Muscle of leg (tissue), 16 donors: ENCODE data around the gene POU5F1. TPM values are rescaled to one million over a fixed set of nuclear protein-coding genes. Genes with fewer than 3 reads are reported as not detected.
"Not testable (repeated sequence)": the region's sequence is repeated elsewhere in the genome, so short reads cannot be mapped to it uniquely, and the experiment has no call there.

Experiments used
- DNase-seq: peaks from one replicate; pipeline ENCODE4 v3.0.0; 2013
- H3K27ac ChIP-seq: one replicate; pipeline ENCODE4 v1.5.1; 2013; ENCODE audit warnings: mild to moderate bottlenecking, low read length, control low read depth
- H3K27me3 ChIP-seq: one replicate; pipeline ENCODE4 v1.6.1; 2013; ENCODE audit warnings: low read length; ENCODE audit not compliant: control insufficient read depth, insufficient read depth
- H3K36me3 ChIP-seq: one replicate; pipeline ENCODE4 v1.6.1; 2013; ENCODE audit warnings: low read length; ENCODE audit not compliant: control insufficient read depth, insufficient read depth
- H3K4me1 ChIP-seq: one replicate; pipeline ENCODE4 v1.6.1; 2013; ENCODE audit warnings: low read length; ENCODE audit not compliant: control insufficient read depth, insufficient read depth
- H3K4me3 ChIP-seq: one replicate; pipeline ENCODE4 v1.5.1; 2013; ENCODE audit warnings: low read length, control low read depth
- H3K9me3 ChIP-seq: replicated peaks from 2 replicates; pipeline ENCODE4 v1.6.1; 2013; ENCODE audit warnings: low read depth, low read length; ENCODE audit not compliant: control insufficient read depth
- WGBS: methylation state at CpG from one replicate; pipeline ENCODE4 v1.1.5; 2013; ENCODE audit warnings: missing lambda C conversion rate; ENCODE audit not compliant: insufficient coverage; 5-methylcytosine and 5-hydroxymethylcytosine counted together
- long read RNA-seq, 11 donors: transcript quantifications; one replicate each; lab custom pipeline, GENCODE V29; 2026
- polyA plus RNA-seq, 8 donors: library from polyadenylated mRNA; unstranded; fragments of 120-200 nt; gene quantifications; one replicate each; pipeline versions ENCODE4 v1.2.1 to v1.2.3, GENCODE V29; 2013; ENCODE audit warnings: inconsistent platforms in 1 of 8, low replicate concordance in 1 of 8; ENCODE audit not compliant: insufficient read length in 8 of 8, insufficient read depth in 1 of 8
- total RNA-seq: library from RNA; stranded (reverse); fragments of 120-200 nt; gene quantifications from one replicate; pipeline ENCODE4 v1.2.4, GENCODE V29; 2013

POU5F1 gene
- total RNA-seq = 0.13 TPM
- 1 to 10 TPM in 1 of 8 donors, under 1 TPM in 7; 0.29 to 1.3 (median 0.45) TPM for polyA plus RNA-seq
- long read RNA-seq, donor 1 = 0 reads
- long read RNA-seq, donor 2 = 0 reads
- long read RNA-seq, donor 3 = 0 reads
- long read RNA-seq, donor 4 = 0 reads
- long read RNA-seq, donor 5 = 0 reads
- long read RNA-seq, donor 6 = 0 reads
- long read RNA-seq, donor 7 = 0 reads
- long read RNA-seq, donor 8 = 0 reads
- long read RNA-seq, donor 9 = 0 reads
- long read RNA-seq, donor 10 = 0 reads
- long read RNA-seq, donor 11 = 0 reads

DNA sequence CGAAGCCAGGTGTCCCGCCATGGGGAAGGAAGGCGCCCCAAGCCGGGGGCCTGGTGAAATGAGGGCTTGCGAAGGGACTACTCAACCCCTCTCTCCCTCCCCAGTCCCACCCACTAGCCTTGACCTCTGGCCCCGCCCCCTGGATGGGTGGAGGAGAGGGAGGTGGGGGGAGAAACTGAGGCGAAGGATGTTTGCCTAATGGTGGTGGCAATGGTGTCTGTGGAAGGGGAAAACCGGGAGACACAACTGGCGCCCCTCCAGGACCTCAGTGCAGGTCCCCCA lies at the start of gene POU5F1:
TSS of gene POU5F1 (minus strand) at position 83 of the 282 bp plus-strand sequence. CDS start at position 21, 62 bp downstream.
- no peak within 1 kb of the TSS for H3K27ac ChIP-seq
- no peaks in the 10 kb centered on the region for H3K36me3 ChIP-seq
- peaks cover 7% of the 10 kb centered on the region for H3K4me1 ChIP-seq
- H3K27me3 ChIP-seq = peaks cover 10% of the 10 kb centered on the region
- no peaks in the 10 kb centered on the region for H3K9me3 ChIP-seq
- no peak within 1 kb of the TSS for H3K4me3 ChIP-seq
- WGBS = 27% methylated on average over 2 of the region's 9 CpGs
- no peak for DNase-seq

DNA sequence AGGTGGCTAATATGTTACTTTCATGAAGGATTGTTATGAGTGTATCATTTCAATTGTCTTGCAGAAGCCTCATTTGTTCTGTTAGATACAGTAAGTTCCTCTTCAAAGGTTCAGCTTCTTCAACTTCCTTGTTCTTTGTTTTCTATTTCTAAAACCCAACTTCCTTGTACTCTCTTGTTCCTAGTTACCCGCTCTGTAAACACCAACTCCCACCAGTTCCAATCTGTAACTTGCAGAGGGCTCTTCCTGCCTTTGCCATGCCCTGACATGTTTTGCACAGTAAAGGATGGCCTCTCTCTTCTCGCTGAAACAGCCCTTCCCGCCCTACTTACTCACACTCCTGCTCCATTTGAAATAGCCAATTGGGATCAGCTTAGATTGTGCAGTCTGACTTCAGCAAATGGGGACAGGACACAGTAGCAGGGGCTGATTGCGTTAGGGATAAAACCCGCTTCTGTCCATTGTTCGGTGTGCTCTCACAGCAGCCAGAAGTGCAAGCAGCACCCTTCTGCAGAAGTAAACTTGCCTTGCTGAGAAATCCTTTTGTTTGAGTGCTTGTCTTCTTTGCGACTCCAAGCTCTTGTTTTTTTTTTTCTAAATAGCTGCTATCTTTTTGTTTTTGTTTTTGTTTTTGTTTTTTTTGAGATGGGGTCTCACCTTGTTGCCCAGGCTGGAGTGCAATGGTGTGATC lies 45.9 kb upstream of the POU5F1 start:
- Histone ChIP-seq H3K9me3 (peaks cover 4% of the 10 kb centered on the region), H3K27ac (no peak overlapping the region), H3K4me1 (no peaks in the 10 kb centered on the region), H3K36me3 (no peaks in the 10 kb centered on the region), H3K4me3 (no peak overlapping the region), H3K27me3 (no peaks in the 10 kb centered on the region)
- WGBS = 72% methylated on average over 6 of the region's 7 CpGs
- DNase-seq = no peak

DNA sequence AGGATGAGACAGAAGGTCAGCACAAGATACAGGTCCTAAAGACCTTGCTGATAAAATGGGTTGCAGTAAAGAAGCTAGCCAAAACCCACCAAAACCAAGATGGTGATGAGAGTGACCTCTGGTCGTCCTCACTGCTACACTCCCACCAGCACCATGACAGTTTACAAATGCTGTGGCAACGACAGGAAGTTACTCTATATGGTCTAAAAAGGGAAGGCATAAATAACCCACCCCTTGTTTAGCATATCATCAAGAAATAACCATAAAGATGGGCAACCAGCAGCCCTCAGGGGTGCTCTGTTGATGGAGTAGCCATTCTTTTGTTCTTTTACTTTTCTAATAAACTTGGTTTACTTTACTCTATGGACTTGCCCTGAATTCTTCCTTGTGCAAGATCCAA lies 44.7 kb upstream of the POU5F1 start:
- not testable (repeated sequence) for H3K4me1 ChIP-seq, H3K9me3 ChIP-seq, DNase-seq, H3K4me3 ChIP-seq, H3K27me3 ChIP-seq, H3K27ac ChIP-seq, H3K36me3 ChIP-seq
- WGBS = no CpG with 5 or more reads among the region's 2 CpGs

DNA sequence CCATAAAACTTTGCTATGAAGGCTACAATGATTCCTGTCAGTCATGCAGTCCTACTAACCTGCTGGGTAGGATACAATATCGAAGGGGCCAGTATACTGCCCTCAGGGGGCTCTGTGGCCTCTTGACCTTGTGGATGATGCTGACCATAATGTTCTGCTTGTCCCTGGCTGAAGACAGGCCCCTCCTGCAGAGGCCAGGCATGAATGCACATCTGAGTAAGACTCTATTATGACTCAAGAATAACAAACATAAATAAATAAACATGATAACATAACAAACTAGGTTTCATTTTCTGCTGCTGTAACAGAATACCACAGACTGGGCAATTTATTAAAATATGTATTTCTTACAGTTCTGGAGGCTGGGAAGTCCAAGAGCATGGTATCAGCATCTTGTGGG lies 44.0 kb upstream of the POU5F1 start:
- no peak for DNase-seq
- H3K4me3 ChIP-seq = no peak overlapping the region
- no peaks in the 10 kb centered on the region for H3K27me3 ChIP-seq
- WGBS = no CpG with 5 or more reads among the region's 1 CpG
- no peaks in the 10 kb centered on the region for H3K4me1 ChIP-seq
- H3K9me3 ChIP-seq = peaks cover 4% of the 10 kb centered on the region
- H3K27ac ChIP-seq = no peak overlapping the region
- no peaks in the 10 kb centered on the region for H3K36me3 ChIP-seq

DNA sequence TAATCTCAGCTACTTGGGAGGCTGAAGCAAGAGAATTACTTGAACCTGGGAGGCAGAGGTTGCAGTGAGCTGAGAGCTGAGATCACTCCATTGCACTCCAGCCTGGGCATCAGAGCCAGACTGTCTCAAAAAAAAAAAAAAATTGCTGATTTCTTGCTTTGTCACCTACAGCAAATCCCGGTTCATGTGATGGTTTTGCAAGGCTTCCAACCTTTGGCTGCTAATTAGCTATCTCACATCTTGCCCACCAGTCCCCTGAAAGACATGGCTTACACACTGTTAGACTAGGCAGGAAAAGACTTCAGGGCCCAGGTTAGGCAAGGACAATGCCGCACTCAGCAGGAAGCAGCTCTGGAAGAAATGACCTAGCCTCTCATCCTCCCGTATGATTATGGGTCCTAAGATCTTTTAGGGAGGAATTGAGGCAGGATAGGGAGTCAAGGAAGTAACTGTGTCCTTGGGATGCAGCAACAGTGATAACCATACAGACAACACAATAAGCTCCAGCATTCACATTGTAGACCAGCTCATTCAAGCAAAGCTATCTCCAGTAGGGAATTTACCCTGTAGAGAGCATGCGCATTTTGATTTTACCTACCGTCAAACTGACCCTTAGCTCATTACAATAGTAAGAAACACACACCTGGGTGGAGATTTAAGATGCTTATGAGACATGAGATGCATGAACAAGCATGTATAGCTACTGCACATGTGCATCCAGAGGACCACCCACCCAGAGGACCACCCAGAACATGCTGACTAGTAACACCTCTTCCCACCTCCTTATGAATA lies 40.5 kb upstream of the POU5F1 start:
- no peak for DNase-seq
- no peak overlapping the region for H3K27ac ChIP-seq
- H3K36me3 ChIP-seq = no peaks in the 10 kb centered on the region
- no peaks in the 10 kb centered on the region for H3K4me1 ChIP-seq
- H3K4me3 ChIP-seq = no peak overlapping the region
- H3K9me3 ChIP-seq = no peaks in the 10 kb centered on the region
- H3K27me3 ChIP-seq = no peaks in the 10 kb centered on the region
- WGBS = 82% methylated on average over 1 of the region's 5 CpGs

DNA sequence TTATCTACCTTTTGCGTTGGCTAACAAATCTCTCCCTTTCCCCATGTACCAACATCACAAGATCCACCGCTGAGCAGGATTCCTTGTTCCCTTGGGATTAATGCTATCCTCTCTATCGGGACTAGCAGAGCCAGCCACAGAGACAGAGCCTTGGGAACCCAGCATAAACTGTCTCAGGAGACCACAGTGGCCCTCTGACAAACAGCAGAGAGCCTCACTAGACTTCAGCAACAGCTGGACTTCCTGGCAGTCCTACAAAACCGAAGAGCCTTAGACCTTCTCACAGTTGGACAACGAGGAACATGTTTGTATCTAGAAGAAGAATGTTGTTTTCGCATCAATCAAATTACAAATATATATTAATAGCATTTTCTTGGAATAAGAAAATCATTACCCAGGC lies 39.6 kb upstream of the POU5F1 start:
- Histone ChIP-seq H3K9me3 (no peaks in the 10 kb centered on the region), H3K36me3 (no peaks in the 10 kb centered on the region), H3K4me3 (no peak overlapping the region), H3K27ac (no peak overlapping the region), H3K4me1 (no peaks in the 10 kb centered on the region), H3K27me3 (no peaks in the 10 kb centered on the region)
- DNase-seq = peak; percentile 35
- 33% methylated on average over 3 of the region's 6 CpGs for WGBS

DNA sequence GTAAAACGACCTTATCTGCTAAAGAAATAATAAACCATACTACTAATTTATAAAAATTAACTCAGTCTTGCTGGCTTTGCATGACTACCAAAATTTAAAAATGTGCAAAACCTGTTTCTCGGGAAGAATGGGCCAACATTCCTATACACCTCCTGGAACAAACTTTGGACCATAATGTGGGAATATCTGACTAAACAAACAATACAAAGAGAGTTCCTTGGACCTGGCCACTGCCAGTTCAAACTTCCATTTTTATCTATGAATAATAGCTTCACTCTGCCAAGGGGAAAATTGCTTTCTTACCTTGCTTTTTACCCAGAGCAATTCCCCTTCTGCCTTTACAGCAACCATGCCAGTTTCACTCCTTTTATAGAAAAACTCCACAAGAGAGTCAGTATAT lies 38.7 kb upstream of the POU5F1 start:
- H3K4me1 ChIP-seq = no peaks in the 10 kb centered on the region
- no peaks in the 10 kb centered on the region for H3K27me3 ChIP-seq
- H3K4me3 ChIP-seq = no peak overlapping the region
- DNase-seq = no peak
- no peak overlapping the region for H3K27ac ChIP-seq
- H3K9me3 ChIP-seq = no peaks in the 10 kb centered on the region
- no peaks in the 10 kb centered on the region for H3K36me3 ChIP-seq
- no CpG with 5 or more reads among the region's 2 CpGs for WGBS

DNA sequence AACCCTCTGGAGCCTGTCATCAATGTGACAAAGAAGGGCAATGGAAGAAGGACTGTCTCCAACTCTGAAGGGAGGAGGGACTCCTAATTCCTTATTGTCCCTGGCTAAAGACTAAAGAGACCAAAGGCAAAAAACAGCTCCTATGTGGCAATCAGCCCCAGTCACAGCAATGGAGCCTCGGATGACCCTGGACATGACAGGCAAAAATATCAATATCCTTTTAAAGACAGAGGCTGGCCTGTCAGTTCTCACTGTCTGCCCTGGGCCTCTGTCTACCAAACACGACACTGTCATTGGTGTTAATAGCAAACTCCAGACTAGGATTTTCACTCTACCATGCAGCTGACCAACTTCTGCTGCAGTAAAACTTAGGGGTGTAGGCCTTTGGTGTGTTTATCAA lies 38.0 kb upstream of the POU5F1 start:
- Histone ChIP-seq H3K36me3 (no peaks in the 10 kb centered on the region), H3K4me1 (no peaks in the 10 kb centered on the region), H3K27ac (no peak overlapping the region), H3K9me3 (no peaks in the 10 kb centered on the region), H3K27me3 (no peaks in the 10 kb centered on the region), H3K4me3 (no peak overlapping the region)
- WGBS = no CpG with 5 or more reads among the region's 2 CpGs
- DNase-seq = no peak

DNA sequence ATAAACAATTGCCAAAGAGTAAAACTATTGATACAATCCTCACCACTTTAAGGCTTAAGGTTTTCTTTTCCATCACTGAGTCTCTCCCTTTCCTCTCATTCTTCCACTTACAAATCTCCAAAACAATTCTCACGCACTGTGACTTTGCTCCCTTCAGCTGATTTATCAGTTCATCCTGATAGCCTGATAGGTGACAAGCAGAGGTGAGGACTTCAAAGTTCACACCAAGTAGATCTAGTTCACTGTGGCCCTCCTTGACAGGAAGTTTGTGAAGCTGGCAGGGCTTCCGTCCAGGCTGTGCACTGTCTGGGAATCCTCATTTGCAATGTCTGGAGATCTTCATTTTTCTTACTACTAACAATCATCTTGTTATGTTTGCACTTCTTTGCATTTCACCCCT lies 35.2 kb upstream of the POU5F1 start:
- Histone ChIP-seq H3K36me3 (no peaks in the 10 kb centered on the region), H3K4me1 (peaks cover 4% of the 10 kb centered on the region), H3K27me3 (no peaks in the 10 kb centered on the region), H3K9me3 (no peaks in the 10 kb centered on the region), H3K4me3 (no peak overlapping the region), H3K27ac (no peak overlapping the region)
- DNase-seq = no peak
- 50% methylated on average over 1 of the region's 2 CpGs for WGBS

DNA sequence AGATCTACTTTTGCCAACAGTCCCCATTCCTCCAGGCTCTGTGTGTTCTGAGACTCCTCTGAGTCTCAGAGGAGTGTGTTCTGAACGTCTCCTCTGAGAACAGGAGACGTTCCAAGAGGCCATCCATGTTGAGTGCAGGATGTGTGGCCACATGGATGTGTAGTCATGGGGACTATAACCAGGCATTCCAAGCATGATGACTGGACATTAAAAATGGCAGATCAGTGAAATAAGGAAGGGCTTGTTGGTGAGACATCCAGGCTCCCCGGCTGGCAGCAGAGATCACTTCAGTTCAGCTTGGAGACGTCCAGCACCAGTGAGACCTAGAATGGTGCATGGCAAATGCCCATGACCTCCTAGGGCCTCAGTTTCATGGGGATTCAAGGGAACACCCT lies 34.3 kb upstream of the POU5F1 start:
- 79% methylated on average over 2 of the region's 4 CpGs for WGBS
- no peaks in the 10 kb centered on the region for H3K9me3 ChIP-seq
- no peak for DNase-seq
- H3K4me1 ChIP-seq = peaks cover 4% of the 10 kb centered on the region
- no peaks in the 10 kb centered on the region for H3K27me3 ChIP-seq
- no peaks in the 10 kb centered on the region for H3K36me3 ChIP-seq
- H3K4me3 ChIP-seq = no peak overlapping the region
- H3K27ac ChIP-seq = no peak overlapping the region
